HG03439 (cell line): ENCODE measurements around the gene PDE4DIP.
"Not testable (repeated sequence)": the region's sequence is repeated elsewhere in the genome, so short reads cannot be mapped to it uniquely, and the experiment has no call there.

ENCODE experiments used
- ATAC-seq: cut with Tn5 transposase; IDR thresholded peaks from one replicate; pipeline ENCODE4 v1.9.1; 2021; ENCODE audit warnings: mild to moderate bottlenecking, moderate library complexity; ENCODE audit not compliant: unreplicated experiment

PDE4DIP gene

GRCh38 chr1:148969126-148969525 lies 124.9 kb downstream of the PDE4DIP start:
- ATAC-seq, result not testable (repeated sequence)

GRCh38 chr1:148975453-148975852 lies 131.2 kb downstream of the PDE4DIP start:
- not testable (repeated sequence) for ATAC-seq

GRCh38 chr1:148975866-148976537 lies 131.8 kb downstream of the PDE4DIP start:
- ATAC-seq, result not testable (repeated sequence)

- ATAC-seq, result not testable (repeated sequence)
Measured at GRCh38 chr1:148977785-148978184, 133.6 kb downstream of the PDE4DIP start.

GRCh38 chr1:148989378-148989777 lies 145.2 kb downstream of the PDE4DIP start:
- not testable (repeated sequence) for ATAC-seq

GRCh38 chr1:148990233-148990788 lies 146.1 kb downstream of the PDE4DIP start:
- not testable (repeated sequence) for ATAC-seq

- not testable (repeated sequence) for ATAC-seq
Measured at GRCh38 chr1:148991818-148992217, 147.6 kb downstream of the PDE4DIP start.

GRCh38 chr1:148992364-148992763 lies 148.1 kb downstream of the PDE4DIP start:
- ATAC-seq, result not testable (repeated sequence)

GRCh38 chr1:148996449-148997224 lies 152.4 kb downstream of the PDE4DIP start:
- ATAC-seq, result not testable (repeated sequence)

GRCh38 chr1:148997405-148997804 lies 153.2 kb downstream of the PDE4DIP start:
- not testable (repeated sequence) for ATAC-seq

- not testable (repeated sequence) for ATAC-seq
Measured at GRCh38 chr1:149002664-149003063, 158.4 kb downstream of the PDE4DIP start.

- ATAC-seq, result not testable (repeated sequence)
Measured at GRCh38 chr1:149008326-149008725, 164.1 kb downstream of the PDE4DIP start.

- ATAC-seq, result not testable (repeated sequence)
Measured at GRCh38 chr1:149008769-149009168, 164.5 kb downstream of the PDE4DIP start.

GRCh38 chr1:149009761-149010160 lies 165.5 kb downstream of the PDE4DIP start:
- not testable (repeated sequence) for ATAC-seq

- not testable (repeated sequence) for ATAC-seq
Measured at GRCh38 chr1:149012599-149012998, 168.4 kb downstream of the PDE4DIP start.

- ATAC-seq, result not testable (repeated sequence)
Measured at GRCh38 chr1:149013513-149013912, 169.3 kb downstream of the PDE4DIP start.

- not testable (repeated sequence) for ATAC-seq
Measured at GRCh38 chr1:149015522-149015921, 171.3 kb downstream of the PDE4DIP start.

GRCh38 chr1:149016626-149017025 lies 172.4 kb downstream of the PDE4DIP start:
- ATAC-seq, result not testable (repeated sequence)

- not testable (repeated sequence) for ATAC-seq
Measured at GRCh38 chr1:149018577-149018976, 174.3 kb downstream of the PDE4DIP start.

- not testable (repeated sequence) for ATAC-seq
Measured at GRCh38 chr1:149024327-149024726, 180.1 kb downstream of the PDE4DIP start.

- not testable (repeated sequence) for ATAC-seq
Measured at GRCh38 chr1:149033916-149034315, 189.7 kb downstream of the PDE4DIP start.
